Stimulated activated CD8-positive, alpha-beta memory T cell treated with anti-CD3 and anti-CD28 coated beads, Interleukin-15, amount 100 ng/mL, for 24 hours (primary cell): ENCODE data around the gene MGAT5.
"Not testable (repeated sequence)": the region's sequence is repeated elsewhere in the genome, so short reads cannot be mapped to it uniquely, and the experiment has no call there.

Experiments used
- DNase-seq: peaks from one replicate; pipeline ENCODE4 v3.0.0-alpha.2; 2020; ENCODE audit warnings: low read depth

MGAT5 gene

DNA sequence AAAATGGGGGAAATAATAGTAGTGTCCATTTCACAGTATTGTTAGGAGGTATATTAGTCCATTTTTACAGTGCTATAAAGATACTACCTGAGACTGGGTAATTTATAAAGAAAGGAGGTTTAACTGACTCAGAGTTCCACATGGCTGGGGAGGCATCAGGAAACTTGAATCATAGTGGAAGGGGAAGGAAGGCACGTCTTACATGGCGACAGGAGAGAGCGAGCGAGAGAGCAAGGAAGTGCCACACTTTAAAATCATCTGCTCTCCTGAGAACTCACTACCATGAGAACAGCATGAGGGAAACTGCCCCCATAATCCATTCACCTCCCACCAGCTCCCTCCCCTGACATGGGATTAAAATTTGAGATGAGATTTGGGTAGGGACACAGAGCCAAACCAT is 23.4 kb downstream of the MGAT5 start:
- no peak for DNase-seq

DNA sequence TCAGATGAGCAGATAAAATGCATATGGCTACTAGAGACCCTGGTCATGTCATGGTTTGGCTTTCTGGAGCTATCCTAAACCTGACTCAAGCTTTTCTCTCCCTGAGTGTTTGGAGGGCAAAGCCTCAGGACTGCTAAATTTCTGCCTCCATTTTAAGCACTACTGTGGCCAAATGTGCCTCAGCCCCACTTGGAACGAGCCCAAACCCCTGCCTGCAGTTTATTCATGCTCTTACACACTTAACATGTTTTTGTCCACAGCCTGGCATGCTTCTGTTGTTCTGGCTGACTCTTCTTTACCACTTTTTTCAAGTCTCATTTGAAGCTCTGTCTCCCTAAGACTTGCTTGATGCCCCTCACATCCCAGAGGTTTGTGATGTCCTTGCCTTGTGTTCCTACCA is 24.7 kb downstream of the MGAT5 start:
- DNase-seq: no peak

DNA sequence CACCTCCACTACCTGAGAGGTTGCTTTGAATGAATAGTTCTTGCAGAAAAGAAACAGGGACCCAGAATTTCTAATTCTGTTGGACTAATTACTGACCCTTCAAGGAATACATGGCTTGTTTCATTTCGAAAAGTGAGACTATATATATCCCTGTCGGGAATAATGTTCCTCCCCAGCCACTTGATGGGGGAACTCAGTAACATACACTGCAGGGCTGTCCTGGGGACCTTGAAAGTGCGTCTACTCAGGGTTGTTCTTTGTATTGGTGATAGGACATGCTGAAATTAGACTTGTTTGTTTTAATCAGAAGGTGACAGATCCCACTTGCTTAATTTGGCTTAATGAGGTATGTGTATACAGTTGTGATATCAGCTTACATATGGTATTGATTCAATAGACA is 25.5 kb downstream of the MGAT5 start:
- DNase-seq: no peak

DNA sequence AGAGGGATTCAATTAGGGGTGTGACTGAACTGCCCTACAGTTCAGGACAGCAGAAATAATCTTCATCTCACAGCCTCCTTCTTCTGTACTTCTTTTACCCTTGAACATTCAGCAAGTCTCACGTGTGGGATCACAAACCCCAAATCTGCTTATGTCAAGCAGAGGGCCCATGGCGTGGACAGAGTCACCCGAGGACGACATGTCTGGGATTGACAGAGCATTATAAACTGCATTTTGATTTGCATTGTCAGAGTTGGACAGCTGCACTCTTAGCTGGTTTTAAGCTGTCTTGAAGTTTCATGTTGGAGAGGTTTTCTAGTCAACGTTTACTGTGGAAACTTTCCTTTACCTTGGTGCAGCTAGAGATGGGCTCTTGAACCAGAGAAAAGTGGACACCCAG is 26.4 kb downstream of the MGAT5 start:
- DNase-seq: no peak

DNA sequence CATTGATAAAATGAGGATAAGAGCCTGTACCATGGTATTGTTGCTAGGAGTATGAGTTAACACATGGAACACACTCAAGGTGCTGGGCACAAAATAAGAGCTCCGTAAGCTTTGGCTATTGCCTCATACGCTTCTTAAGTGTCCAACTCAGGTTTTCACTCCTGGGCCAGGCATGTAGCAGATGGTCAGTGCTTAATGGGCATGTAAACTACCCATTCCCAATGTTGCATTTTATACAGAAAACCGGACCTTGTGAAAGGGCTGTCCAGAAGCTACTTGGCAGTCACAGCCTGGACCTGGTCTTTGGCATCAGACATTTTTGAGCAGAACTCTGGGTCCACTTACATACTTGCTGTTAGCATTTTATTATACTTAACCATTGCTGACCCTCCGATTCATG is 26.9 kb downstream of the MGAT5 start:
- DNase-seq: no peak

DNA sequence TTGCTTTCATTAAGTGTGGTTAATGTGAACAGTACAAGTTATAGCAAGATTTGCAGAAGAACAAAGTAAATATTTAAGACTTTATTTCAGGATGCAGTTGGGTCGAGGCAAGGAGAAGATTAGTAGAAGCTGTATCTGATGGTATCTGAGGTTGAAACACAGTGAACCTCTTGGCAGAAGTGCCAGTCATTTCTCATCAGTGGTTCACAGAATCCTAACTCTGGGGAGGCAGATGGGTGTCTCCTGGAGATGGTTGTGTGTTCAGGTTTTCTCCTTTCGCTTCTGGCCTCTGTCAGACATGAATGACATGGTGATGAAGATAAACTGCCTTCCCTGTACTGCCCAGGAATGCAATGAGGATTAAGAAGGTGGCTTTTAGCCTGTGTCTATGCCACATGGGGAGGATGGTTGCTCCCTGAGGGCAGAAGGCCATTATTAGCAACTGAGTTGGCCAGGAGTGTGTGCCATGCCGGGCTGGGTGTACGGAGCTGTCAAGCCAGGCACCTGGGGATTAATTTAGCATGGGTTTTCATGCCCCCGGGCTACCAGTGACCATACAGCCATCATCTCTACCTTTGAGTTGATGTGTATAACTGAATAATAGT is 28.0 kb downstream of the MGAT5 start:
- no peak for DNase-seq

DNA sequence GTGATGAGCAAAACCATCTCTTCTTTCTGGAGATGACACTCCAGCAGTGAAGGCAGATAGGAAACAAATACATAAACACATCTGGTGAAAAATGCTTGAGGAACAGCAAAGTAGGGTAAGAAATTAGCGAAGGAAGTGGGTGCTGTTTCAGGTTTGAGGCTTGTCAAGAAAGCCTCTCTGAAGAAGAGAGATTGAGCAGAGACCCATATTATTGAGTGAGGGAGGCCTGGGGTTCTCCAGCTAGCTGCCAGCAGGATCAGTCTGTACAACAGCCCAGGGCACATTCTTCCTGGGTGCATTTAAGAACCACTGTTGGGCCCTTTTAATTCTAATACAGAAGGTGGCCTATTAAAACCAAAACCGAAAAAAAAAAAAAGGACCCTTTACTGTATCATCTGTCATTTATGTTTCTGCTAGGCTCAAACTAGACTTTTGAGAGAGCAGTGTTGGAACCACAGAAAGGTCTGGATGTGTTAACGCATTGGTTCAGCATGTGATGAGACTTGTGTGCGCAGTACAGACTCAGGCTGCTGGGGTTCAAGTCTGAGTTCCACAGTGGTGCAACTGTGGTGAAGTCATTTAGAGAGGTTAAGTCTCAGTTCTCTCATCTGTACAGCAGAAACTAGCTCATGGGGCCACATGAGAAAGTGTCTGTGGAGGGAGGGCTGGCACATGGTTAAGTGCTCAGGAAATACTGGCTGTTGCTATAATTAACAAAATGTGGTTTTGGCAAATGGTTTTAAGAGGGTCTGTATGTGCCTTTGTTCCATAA is 28.9 kb downstream of the MGAT5 start:
- DNase-seq: no peak

DNA sequence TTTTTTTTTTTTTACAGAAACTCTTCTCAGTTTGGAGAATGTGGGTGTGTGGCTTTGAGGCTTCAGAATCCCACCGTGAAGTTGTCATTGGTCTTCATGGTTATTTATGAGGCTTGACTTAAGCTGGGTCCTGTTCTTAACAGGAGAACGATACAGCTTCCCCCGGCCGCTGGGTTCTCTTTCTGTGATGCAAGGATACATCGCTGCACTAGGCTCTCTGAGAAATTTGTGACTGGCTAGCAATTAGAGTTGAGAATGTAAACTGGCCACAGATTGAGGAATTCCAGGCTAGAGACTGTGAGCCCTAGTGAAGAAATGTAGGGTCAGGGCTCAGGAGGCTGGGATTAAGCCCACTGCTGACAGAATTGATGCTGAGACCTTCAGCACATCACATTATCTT is 29.8 kb downstream of the MGAT5 start:
- no peak for DNase-seq

DNA sequence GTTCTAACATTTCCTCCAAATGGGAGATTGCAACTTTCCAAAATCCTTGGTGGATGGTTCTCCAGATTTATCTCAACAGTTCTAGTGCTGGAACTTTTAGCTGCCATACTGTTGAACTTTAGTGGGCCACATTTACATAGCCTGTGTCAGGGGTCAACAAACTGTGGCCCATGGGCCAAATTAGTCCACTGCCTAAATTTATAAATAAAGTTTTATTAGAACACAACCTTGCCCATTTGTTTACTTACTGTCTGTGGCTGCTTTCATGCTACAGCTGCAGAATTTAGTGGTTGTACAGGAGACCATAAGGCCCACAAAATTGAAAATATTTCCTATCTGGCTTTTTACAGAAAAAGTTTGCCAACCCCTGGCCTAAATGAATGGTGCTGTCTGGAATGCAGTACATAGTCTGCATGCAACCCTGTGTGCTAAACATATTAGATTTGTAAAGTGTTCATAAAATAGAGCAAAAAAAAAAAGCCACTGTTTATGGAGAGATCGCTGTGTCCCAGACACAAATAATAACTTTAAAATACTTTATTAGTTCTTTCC is 30.3 kb downstream of the MGAT5 start:
- DNase-seq: no peak

DNA sequence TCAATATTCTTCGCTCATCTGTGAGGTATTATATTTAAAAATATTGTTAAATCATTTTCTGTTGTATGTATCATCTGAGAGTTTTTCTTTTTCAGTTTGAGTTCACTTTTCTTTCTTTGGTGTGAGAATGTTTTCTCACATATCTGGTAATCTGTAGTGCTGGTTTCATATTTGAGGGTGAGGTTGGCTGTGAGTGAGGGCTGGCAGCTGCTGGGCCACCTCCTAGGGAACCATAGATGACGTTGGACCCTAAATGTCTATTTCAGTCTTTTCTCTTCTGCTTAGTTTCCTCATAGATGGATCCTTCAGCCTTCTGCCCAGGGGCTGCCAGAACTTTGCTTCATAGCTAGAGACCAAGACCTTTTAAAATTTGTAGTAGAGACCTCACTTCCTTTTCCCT is 33.5 kb downstream of the MGAT5 start:
- DNase-seq: no peak

DNA sequence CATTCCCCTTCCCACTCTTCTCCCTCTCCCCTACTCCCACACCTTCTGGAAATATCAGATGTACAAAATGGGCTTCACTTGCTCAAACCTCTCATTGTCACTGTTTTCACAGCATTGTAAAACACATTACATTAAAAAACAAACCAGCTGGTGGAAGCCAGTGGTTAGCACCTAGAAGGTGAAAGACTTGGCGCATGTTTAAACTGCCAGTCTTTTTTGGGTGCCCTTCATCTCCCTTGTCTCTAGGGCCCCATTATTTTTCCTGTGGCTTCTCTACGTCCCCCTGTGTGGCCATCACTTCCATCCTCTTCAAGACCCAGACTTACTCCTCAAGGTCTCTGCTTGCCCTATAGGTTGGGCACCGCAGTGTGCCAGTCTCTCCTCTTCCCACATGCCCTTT is 34.9 kb downstream of the MGAT5 start:
- no peak for DNase-seq

DNA sequence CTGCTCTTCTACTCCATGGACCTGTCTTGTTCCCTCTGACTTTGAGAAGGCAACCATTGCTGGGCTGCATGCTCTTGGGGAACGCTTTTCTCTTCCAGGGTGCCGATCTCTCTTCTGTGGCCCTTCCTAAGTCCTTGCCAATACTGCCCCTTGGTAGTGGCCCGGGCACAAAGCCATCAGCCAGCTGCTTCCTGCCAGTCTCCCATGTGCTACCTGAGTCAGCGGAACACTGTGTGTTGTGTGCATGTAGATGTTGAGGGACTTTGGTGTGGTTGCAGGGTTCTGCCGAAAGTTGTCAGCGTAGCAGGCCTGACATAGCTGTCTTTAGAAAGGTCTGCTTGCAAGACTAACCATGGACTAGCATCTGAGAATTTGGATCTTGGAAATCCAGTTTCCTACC is 35.4 kb downstream of the MGAT5 start:
- no peak for DNase-seq

DNA sequence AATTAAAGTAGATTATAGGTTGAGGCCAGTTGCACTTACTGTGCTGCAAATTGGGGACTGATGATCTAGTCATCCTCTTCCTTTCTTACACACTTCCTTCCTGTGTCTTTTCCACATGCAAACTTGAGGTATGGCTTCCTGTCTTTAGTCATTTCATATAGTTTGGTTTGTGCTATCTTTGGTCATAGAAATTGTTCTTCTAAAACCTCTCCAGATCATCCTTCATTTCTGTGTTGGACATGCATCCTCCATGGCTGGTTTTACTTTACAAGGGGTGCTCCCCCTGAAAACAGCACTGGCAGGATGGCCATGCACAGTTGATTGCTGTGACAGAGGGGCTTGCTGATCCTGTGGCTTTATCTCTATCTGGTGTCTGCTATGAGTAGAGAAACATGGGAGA is 36.5 kb downstream of the MGAT5 start:
- DNase-seq: no peak

DNA sequence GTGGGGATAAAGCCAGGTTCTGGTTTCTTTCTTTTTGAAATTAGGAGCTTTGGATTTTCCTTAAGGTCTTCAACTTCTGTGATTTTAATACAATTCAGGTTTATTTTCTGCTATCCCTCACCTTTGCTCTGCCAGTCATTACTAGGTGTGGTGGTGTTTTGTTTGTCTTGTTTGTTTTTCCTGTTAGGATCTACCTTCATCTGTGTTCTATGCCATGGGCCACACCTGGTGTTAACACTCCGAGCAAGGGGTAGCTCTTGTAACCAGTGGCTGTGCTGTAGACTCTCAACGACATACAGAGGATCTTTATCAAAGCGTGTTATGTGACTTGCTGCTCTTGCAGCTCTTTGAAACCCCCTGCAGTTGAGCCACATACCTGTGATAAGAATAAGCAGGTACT is 38.6 kb downstream of the MGAT5 start:
- no peak for DNase-seq

DNA sequence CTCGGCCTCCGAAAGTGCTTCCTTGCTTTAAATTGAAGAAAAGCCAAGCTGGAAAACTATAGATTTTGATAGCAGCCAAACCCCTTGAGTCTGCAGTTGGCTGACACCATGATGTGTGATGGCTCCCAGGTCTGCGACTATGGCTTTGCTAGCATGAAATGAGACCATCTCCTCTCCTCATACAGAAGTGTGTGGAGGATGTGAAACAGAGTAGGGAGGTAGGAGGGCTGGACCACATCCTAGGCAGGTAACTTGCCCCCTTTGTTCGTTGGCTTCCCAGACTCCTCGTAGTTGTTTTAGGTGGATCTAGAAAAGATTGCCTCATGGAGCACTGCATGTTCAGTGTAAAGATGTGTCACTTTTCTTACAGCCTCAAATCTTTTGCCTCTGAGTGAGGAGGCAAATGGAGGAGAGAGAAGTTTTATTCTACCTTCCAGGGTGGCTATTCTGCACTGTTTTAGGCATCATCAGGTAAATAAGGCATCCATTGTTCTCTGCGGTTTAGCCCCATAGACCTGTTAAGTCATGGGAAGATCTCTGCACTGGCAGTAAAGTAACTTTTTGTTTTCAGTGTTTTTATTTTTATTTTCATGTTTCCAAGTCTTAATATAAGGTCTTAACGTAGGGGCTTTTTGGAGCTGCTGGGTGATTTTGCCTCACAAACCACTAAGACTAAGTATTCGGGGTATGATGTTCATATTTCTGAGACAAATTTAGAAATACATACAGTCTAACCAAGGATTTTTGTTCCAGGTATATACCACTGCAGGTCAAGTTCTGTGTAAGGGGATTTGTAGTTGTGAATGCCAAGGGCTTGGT is 40.1 kb downstream of the MGAT5 start:
- no peak for DNase-seq

DNA sequence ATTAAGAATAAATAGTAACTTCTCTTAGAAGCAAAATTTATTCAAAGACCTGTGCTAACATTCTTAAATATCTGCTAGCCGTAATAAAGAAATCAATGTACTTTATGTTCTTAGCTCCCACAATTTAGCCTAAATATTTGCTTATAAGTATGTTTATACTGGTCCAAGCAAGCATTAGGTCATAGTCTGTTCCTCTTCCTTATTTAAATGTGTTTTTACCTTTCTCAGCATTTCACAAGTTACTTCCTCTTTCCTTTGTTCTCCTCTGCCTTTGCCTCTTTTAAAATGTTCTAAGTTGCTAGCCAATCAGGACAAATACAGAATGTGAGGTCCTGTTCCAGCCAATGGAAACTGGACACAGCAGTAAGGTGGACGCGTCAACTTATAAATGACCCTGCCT is 40.7 kb downstream of the MGAT5 start:
- not testable (repeated sequence) for DNase-seq

DNA sequence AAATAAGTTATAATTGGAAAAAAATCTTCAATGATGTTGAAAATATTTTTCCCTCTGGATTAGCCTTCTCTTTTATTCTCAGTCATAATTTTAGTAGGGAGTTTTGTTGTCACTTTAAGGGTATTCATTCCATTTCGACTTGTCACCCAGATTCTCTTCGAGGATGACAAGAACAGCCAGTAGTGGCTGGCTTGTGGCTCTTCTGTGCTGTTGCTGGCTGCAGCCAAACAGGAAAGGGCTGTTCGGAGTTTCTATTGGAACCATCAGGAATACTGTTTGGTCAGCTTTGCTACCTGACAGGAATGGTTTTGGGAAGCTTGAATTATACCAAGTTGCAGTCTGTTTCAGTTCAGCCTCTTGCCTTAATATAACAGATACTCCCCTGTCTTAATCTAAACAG is 41.6 kb downstream of the MGAT5 start:
- no peak for DNase-seq

DNA sequence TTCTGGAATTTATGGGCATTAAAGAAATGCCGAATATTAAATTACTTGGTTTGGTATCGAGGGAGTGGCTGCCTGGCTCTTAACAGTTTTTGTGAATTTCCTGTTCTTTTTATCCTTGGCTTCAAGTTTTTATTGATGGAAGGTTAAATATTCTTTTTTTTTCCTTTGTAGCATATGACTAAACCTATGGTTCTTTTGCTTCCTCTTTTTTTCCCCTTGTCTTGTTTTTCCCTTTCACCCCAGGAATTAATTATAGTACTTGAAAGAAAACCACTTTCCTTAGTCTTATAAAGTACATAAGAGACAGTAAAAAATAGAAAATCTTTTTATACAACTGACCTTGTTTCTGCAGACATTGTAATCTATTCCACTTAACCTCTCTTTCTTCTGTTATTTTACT is 42.4 kb downstream of the MGAT5 start:
- DNase-seq: no peak

DNA sequence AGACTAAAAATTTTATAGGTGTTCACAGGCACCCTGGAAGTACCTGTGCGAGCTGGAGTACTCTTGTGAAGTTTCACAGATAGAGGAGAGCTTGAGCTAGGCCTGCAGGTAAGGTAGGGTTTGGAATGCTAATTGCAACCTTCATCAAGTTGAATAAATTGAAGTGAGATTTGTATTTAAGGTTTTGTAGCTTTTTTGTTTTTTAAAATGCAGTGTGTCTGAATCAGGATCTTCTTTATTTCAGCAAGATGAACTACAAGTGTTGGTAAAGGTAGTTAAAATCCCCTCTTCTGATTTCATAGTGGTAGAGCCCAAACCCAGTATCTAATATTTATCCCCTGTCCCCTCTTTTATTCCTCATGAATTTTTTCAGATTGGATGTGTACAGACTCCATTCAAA is 45.5 kb downstream of the MGAT5 start:
- DNase-seq: no peak

DNA sequence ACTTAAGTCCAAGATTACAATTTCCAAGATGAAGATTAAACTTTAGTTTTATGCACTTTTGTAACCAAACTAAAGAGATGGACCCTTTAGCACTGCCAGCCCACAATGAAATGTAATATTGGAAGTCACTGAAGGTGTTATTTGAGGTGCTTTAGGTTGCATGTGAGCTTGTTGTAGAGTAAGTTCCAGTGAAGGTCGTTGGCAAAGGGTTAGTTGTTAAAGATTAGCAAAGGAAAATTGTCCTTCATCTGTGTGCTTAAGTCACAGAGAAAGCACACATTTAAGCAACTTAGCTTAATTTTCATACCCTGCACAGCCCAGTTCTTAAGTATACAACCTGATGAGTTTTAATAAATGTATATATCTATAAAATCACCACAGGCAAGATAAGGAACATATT is 46.7 kb downstream of the MGAT5 start:
- DNase-seq: no peak

DNA sequence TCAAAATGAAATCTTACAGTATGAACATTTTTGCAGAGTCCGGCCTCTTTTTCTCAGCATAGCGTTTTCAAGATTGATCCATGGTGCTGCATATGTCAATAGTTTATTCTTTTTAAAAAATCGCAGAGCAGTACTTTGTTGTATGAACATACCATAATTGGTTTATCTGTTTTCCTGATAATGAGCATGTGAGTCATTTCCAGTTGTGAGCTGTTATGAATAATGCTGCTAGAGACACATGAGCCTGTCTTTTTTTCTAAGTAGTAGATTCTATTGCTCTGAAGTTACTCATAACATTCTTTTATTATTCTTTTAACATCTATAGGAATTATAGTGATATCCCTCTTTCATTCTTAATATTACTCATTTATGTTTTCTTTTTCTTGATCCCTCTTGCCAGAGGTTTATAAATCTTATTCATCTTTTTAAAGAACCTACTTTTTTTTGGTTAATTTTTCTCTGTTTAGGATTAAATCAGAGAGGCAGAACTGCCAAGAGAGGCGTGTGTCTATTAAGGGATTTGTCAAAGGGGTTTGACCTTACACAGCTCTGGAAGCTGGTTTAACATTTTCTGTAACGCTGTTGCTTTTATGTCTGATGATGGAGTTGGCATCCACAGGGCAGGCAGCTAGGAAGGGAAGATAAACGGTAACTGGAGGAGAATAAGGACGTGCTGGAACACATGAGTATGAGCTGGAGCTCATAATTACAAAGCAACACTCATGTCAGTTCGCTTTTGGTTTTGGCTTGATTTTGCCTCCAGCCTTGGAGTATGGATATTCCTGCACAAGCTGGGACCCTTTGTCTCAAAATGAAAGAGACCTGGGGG is 47.4 kb downstream of the MGAT5 start:
- DNase-seq: no peak

DNA sequence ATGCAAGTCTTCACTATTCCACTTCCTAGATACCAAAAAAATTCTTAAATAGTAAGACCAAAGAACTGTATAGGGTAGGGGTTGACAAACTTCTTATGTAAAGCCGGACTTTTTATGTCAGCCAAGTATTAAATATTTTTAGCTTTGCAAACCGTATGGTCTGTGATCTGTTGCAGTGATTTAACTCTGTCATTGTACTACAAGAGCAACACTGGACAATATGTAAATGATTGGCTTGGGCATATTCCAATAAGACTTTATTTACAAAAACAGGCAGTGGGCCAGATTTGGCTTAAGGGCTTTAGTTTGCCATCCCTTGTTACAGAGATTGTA is 48.0 kb downstream of the MGAT5 start:
- no peak for DNase-seq
